Measurements from ENCODE around the gene EPB41.

DNA sequence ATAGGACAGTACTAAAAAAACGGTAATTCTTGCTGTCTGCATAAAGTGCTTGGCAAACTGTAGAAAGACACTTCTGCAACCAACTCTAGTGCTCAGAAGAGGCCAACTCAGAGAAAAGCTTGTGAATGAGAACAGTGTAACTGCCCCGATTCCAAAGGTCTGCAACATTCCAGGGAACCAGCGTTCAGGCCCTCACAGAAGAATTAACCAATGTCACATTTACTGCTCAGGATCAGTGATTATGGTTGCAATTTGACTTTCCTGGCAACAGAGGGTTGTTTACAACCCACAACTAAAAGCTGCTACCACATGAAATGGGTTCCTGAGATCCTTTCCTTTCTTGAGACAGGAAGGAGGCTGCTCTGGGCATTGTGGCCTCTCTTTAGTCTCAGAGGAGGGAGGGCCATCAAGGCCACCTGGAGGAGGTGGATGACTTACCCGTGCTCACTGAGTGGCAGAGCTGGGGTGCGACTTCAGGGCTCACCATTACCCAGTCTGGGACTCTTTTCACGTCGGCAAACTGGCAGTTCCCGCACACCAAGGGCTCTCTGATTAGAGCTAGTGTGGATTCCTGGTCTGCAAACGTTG lies 252.0 kb downstream of the EPB41 start:
- no peak for TF ChIP-seq POLR2A (IDR thresholded peaks at IDR 0.05; ENCODE audit: low read length)
- TF ChIP-seq FOSB (CRISPR knock-in tag; IDR thresholded peaks at IDR 0.05), result no peak
- TF ChIP-seq, protein P1, sequence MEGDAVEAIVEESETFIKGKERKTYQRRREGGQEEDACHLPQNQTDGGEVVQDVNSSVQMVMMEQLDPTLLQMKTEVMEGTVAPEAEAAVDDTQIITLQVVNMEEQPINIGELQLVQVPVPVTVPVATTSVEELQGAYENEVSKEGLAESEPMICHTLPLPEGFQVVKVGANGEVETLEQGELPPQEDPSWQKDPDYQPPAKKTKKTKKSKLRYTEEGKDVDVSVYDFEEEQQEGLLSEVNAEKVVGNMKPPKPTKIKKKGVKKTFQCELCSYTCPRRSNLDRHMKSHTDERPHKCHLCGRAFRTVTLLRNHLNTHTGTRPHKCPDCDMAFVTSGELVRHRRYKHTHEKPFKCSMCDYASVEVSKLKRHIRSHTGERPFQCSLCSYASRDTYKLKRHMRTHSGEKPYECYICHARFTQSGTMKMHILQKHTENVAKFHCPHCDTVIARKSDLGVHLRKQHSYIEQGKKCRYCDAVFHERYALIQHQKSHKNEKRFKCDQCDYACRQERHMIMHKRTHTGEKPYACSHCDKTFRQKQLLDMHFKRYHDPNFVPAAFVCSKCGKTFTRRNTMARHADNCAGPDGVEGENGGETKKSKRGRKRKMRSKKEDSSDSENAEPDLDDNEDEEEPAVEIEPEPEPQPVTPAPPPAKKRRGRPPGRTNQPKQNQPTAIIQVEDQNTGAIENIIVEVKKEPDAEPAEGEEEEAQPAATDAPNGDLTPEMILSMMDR (IDR thresholded peaks at IDR 0.05), result no peak
- TF ChIP-seq BHLHE40 (IDR thresholded peaks at IDR 0.05; ENCODE audit: low read depth, low read length), result no peak

Data from A549 (cell line).